ENCODE results near the gene PROB1. TPM values are rescaled to one million over a fixed set of nuclear protein-coding genes. Genes with fewer than 3 reads are reported as not detected.

The PROB1 gene
- total RNA-seq, 1 donor from 2014 or later, result 2.7 TPM

GRCh38 chr5:139343476-139343875 is 51.4 kb downstream of the PROB1 start:
- no peak for DNase-seq (ENCODE audit: extremely low read depth, low read depth, low spot score)

GRCh38 chr5:139342423-139342723 is 52.5 kb downstream of the PROB1 start:
- no peak for DNase-seq (ENCODE audit: extremely low read depth, low read depth, low spot score)

- peak; percentile 83 for DNase-seq (ENCODE audit: extremely low read depth, low read depth, low spot score)
These were observed 53.0 kb downstream of the PROB1 start, which contains the start of gene PAIP2 for GRCh38 chr5:139341689-139342422. Gene PAIP2 (plus strand): TSS chr5:139341854. CDS start chr5:139363785, 21,931 bp downstream.

- DNase-seq (ENCODE audit: extremely low read depth, low read depth, low spot score), result no peak
These were observed 53.7 kb downstream of the PROB1 start for GRCh38 chr5:139341187-139341688.

Other genes starting within 250 kb of the PROB1 start
- gene SIL1, start 196.7 kb downstream of the PROB1 start, total RNA-seq, result 48.7 and 49.0 TPM in 2 replicates
- 178 and 187 TPM in 2 replicates for gene MATR3, start 101.4 kb downstream of the PROB1 start, total RNA-seq
- 48.5 and 56.1 TPM in 2 replicates for gene PAIP2, start 53.2 kb downstream of the PROB1 start, total RNA-seq
- gene SLC23A1, start 11.8 kb downstream of the PROB1 start, total RNA-seq, result not detected in 2 replicates
- 0.29 and 0.68 TPM in 2 replicates for gene MZB1, start 5.2 kb downstream of the PROB1 start, total RNA-seq
- 4.8 and 9.5 TPM in 2 replicates for gene SPATA24, start 9.0 kb upstream of the PROB1 start, total RNA-seq
- gene DNAJC18, start 44.4 kb upstream of the PROB1 start, total RNA-seq, result 12.0 and 16.7 TPM in 2 replicates
- gene ECSCR, start 67.6 kb upstream of the PROB1 start, total RNA-seq, result 345 and 393 TPM in 2 replicates
- not detected in 2 replicates for gene SMIM33, start 75.9 kb upstream of the PROB1 start, total RNA-seq
- 58.0 and 61.7 TPM in 2 replicates for gene STING1, start 87.7 kb upstream of the PROB1 start, total RNA-seq
- gene UBE2D2, start 166.2 kb upstream of the PROB1 start, total RNA-seq, result 107 and 110 TPM in 2 replicates

All from glomerular endothelial cell (primary cell).